ENCODE results near the gene GNAI3. TPM values are rescaled to one million over a fixed set of nuclear protein-coding genes. Genes with fewer than 3 reads are reported as not detected.
A peak's percentile ranks its signal among the peaks of the same experiment; 100 is the strongest.

Gene GNAI3
- total and polyA plus RNA-seq, 8 donors, result 6.4 to 11.5 (median 10.8) TPM

- Histone ChIP-seq H3K27me3 (no peaks in the 10 kb centered on the region), H3K9me3 (no peaks in the 10 kb centered on the region), H3K4me1 (peaks cover 7 to 42% of the 10 kb centered on the region in 2 donors), H3K36me3 (peaks cover 0 to 43% of the 10 kb centered on the region in 2 donors), H3K27ac (peak overlapping the region in 1 of 2 donors; percentile 20), H3K4me3 (no peak overlapping the region)
- intact Hi-C loops (cut with DNase I), result loop anchor here in 1 of 2 donors (5.0 kb wide), 1 partner anchor 77 kb away; the partner anchor contains the start of gene GNAI3
- ATAC-seq, result no peak
- no peak for TF ChIP-seq CTCF (IDR thresholded peaks at IDR 0.05)
- DNase-seq, result no peak
Measured at GRCh38 chr1:109624201-109625010, 76.0 kb downstream of the GNAI3 start.

GRCh38 chr1:109625176-109625575, 76.8 kb downstream of the GNAI3 start:
- Histone ChIP-seq H3K36me3 (peaks cover 0 to 51% of the 10 kb centered on the region in 2 donors), H3K4me3 (no peak overlapping the region), H3K9me3 (no peaks in the 10 kb centered on the region), H3K27ac (no peak overlapping the region), H3K4me1 (peaks cover 7 to 38% of the 10 kb centered on the region in 2 donors), H3K27me3 (no peaks in the 10 kb centered on the region)
- ATAC-seq (no peak), DNase-seq (no peak)
- intact Hi-C loops (cut with DNase I), result no loop called here
- no peak for TF ChIP-seq CTCF (IDR thresholded peaks at IDR 0.05)

GRCh38 chr1:109625601-109626560, 77.5 kb downstream of the GNAI3 start:
- intact Hi-C loops (cut with DNase I), result no loop called here
- Histone ChIP-seq H3K27ac (no peak overlapping the region), H3K9me3 (no peaks in the 10 kb centered on the region), H3K4me1 (peaks cover 7 to 38% of the 10 kb centered on the region in 2 donors), H3K27me3 (no peaks in the 10 kb centered on the region), H3K36me3 (peaks cover 0 to 55% of the 10 kb centered on the region in 2 donors), H3K4me3 (no peak overlapping the region)
- TF ChIP-seq CTCF (IDR thresholded peaks at IDR 0.05), result no peak
- ATAC-seq (no peak), DNase-seq (peak in 1 of 4 donors; percentile 58)

- peaks cover 0 to 65% of the 10 kb centered on the region in 2 donors for H3K36me3 ChIP-seq
- TF ChIP-seq CTCF (IDR thresholded peaks at IDR 0.05), result no peak
- no peaks in the 10 kb centered on the region for H3K9me3 ChIP-seq
- no peak overlapping the region for H3K27ac ChIP-seq
- DNase-seq (peak in 1 of 4 donors; percentile 62), ATAC-seq (no peak)
- H3K27me3 ChIP-seq, result no peaks in the 10 kb centered on the region
- H3K4me1 ChIP-seq, result peaks cover 3 to 29% of the 10 kb centered on the region in 2 donors
- intact Hi-C loops (cut with DNase I), result no loop called here
- no peak overlapping the region for H3K4me3 ChIP-seq
Measured at GRCh38 chr1:109626682-109627408, 78.4 kb downstream of the GNAI3 start.
